Epithelial cell of proximal tubule (primary cell): ENCODE data around the gene BMP8B. TPM values are rescaled to one million over a fixed set of nuclear protein-coding genes. Genes with fewer than 3 reads are reported as not detected.
"Not testable (repeated sequence)": the region's sequence is repeated elsewhere in the genome, so short reads cannot be mapped to it uniquely, and the experiment has no call there.

Source experiments
- DNase-seq: peaks from one replicate; pipeline ENCODE4 v3.0.0-alpha.2; 2011; ENCODE audit warnings: low read depth
- H3K4me3 ChIP-seq: 2 replicates; pipeline ENCODE4 v1.5.1; 2011; ENCODE audit warnings: low read depth, mild to moderate bottlenecking, low read length
- total RNA-seq: library from RNA; depleted of rRNA; stranded (reverse); fragments of >200 nt; gene quantifications from 2 replicates; pipeline ENCODE4 v1.2.3, GENCODE V29; 2015
- TF ChIP-seq, protein P1 (sequence below): conservative IDR thresholded peaks from 2 replicates; pipeline ENCODE4 v1.5.1; 2012; ENCODE audit warnings: low read depth, mild to moderate bottlenecking, low read length

BMP8B gene
- total RNA-seq, 1 donor from 2014 or later: 1.9 TPM

DNA sequence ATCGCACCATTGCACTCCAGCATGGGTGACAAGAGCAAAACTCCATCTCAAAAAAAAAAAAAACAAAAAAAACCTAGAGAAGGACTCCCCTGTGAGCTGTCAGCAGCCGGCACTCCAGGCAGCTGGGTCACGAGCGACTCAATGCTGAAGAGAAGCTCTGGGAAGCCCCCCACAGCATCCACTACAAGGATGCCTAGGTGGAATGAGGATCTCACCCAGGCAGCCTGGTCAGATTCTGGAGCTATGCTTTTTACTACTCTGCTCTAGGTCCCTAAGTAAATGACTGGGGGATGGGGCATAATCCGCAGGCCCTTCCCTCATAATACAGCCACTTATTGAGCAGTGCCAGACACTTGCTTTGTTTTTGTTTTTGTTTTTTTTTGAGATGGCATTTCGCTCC lies 6.6 kb downstream of the BMP8B start:
- TF ChIP-seq, protein P1, sequence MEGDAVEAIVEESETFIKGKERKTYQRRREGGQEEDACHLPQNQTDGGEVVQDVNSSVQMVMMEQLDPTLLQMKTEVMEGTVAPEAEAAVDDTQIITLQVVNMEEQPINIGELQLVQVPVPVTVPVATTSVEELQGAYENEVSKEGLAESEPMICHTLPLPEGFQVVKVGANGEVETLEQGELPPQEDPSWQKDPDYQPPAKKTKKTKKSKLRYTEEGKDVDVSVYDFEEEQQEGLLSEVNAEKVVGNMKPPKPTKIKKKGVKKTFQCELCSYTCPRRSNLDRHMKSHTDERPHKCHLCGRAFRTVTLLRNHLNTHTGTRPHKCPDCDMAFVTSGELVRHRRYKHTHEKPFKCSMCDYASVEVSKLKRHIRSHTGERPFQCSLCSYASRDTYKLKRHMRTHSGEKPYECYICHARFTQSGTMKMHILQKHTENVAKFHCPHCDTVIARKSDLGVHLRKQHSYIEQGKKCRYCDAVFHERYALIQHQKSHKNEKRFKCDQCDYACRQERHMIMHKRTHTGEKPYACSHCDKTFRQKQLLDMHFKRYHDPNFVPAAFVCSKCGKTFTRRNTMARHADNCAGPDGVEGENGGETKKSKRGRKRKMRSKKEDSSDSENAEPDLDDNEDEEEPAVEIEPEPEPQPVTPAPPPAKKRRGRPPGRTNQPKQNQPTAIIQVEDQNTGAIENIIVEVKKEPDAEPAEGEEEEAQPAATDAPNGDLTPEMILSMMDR: no peak

DNA sequence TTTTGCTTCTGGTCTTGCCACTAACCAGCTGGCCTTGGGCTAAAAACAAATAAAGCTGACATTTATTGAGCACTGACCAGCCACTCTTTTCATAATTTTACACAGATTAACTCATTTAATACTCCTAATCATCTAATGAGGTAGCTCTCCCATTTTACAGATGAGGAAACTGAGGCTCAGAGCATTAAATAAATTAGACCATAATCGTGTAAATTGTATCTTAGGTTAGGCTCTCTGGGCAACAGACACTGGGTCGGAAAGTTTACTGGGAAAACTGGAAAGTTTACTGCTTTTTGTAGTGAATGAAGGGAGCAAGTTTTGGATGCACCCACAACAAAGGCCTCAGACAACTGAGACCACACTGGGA lies 7.3 kb downstream of the BMP8B start:
- TF ChIP-seq, protein P1: no peak
- H3K4me3 ChIP-seq: no peak overlapping the region

More for the DNA sequence above, 6.6 kb downstream of the BMP8B start:
- no peak overlapping the region for H3K4me3 ChIP-seq
- no peak for DNase-seq

DNA sequence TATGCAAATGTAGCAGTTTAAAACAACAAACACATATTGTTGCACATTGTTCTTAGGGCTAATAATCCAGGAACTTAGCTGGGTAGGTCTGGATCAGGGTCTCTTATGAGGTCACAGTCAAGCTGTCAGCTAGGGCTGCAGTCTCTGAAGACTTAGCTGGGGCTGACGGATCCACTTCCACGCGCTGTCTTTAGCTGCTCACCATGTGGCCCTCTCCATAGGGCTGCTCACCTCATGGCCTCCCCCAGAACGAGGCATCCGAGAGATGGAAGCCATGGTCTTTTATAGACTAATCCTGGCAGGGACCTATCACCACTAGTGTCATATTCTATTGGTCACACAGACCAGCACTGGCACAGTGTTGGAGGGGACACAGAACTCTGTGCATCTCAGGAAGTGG lies 8.8 kb downstream of the BMP8B start:
- TF ChIP-seq, protein P1: no peak
- H3K4me3 ChIP-seq: no peak overlapping the region
- no peak for DNase-seq

More for the DNA sequence above, 7.3 kb downstream of the BMP8B start:
- DNase-seq: no peak

DNA sequence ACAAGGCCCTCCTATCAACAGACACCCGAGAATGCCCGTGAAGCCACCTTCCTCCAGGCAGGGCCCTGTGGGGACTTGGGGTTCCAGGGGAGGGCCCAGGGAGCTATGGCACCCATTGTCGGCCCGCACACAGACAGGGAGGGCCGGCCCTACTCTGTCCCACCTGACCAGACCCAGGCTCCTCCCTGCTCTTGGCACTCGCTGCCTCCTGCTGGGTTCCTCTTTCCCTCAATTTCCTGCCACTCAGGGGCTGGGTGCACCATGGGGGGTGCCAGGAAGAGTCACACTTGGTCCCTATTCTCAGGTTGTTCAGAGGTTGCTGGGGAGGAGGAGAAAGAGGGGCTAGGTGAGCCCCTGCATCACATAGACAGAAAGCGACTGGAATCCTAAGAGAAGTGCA lies 9.5 kb downstream of the BMP8B start:
- H3K4me3 ChIP-seq: no peak overlapping the region
- DNase-seq: no peak
- TF ChIP-seq, protein P1: no peak

DNA sequence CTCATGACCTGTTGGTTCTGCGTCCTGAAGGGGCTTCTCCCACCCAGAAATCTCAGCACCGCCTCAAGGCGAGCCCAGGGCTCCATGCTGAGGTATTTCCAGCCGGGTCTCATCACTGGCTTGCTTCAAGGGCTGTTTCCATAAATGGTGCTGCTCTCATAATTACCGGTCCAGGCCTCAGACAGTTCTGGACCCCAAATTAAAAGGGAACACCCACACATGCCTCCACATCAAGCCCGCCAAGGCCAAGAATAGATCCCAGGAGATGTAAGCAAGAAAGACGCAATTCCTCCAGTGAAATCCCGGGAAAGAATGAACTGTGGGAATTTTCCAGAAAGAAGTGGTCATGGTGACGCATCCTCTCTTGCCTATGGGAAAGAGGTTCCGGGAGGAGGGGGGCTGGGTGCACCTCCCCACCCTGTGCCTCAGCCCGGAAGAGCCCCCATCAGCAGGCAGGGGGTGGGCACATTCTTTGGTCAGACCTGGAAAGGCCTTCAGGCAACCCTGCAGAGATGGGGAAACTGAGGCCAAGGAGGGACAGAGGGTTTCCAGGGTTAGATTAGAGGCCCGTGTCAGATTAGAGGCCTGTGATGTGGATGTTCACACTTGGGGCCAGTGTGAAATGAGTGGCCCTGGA lies 10.1 kb downstream of the BMP8B start:
- DNase-seq, H3K4me3 ChIP-seq: not testable (repeated sequence)

DNA sequence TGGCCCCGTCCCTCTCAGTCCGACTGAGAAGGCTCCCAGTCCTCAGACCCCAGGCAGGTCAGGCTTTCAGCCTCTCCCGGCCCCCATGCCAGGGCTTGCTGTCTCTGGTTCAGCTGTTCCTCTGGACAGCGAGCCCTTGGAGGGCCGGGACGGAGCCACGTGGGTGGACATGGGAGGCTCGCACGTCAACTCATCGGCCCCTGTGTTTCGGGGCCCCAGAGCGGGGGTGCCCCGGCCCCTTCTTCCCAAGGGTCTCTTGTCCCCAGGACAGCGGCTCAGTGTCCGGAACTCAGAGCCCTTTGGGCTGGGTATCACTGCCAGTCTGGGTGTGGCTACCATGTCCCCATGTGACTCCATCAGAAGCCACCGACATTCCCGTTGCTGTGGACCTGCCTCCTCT lies 10.8 kb downstream of the BMP8B start:
- not testable (repeated sequence) for DNase-seq, H3K4me3 ChIP-seq

DNA sequence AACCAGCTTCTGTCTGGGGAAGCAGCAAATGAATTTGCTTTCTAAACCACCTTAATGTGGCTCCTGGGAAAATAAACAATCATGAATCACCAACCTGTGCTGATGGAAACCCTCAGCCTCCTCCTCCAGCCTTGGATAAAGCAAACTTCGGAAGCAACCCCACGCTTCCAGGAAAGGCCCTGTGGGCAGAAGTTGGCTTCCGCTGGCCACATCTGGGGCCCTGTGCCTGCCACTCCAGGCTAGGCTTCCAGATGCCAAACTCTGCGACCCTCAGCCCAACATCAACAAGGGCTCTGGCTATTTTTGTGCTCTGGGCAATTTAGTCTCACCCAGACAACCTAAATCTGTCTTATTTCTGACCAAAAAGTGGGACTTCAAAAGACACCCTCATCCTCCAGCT lies 11.4 kb downstream of the BMP8B start:
- H3K4me3 ChIP-seq: no peak overlapping the region
- TF ChIP-seq, protein P1: no peak
- no peak for DNase-seq

DNA sequence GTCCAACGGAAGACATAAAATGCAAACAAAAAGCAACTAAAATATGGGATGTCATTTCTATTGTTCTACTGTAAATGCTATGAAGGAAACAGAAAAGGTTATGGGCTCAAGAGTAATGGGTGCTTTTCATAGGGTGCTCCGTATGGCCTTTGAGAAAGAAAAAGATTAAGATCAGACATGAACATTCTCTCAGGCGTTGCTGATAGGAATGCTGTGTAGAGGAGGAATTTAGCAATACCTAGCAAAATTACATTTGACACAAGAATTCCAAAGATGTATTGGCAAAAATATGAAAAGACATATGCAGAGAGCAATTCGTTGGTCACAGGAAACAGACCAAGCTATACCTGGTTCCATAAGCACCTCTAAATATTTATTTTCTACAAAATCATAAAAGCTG lies 11.8 kb downstream of the BMP8B start:
- H3K4me3 ChIP-seq: no peak overlapping the region
- DNase-seq: no peak
- TF ChIP-seq, protein P1: no peak
